ENCODE data around the gene CYP20A1.
A peak's percentile ranks its signal among the peaks of the same experiment; 100 is the strongest.
"Not testable (repeated sequence)": the region's sequence is repeated elsewhere in the genome, so short reads cannot be mapped to it uniquely, and the experiment has no call there.

The CYP20A1 gene

DNA sequence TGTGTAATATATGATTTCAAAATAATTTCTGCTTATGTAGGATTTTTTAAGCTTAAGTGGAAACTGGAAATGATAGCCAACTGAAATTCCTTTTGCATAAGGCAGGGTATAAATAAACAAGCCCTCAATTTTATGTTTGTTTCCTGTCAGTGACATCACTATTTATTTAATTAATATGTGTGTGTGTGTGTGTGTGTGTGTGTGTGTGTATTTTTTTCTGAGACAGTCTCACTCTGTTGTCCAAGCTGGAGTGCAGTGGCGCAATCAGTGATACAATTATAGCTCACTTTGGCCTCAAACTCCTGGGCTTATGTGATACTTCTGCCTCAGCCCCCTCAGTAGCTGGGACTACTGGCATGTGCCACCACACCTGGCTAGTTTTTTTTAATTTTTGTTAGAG is 29.3 kb upstream of the CYP20A1 start:
- Histone ChIP-seq H3K4me3 (replicated peaks; ENCODE audit: insufficient read depth, low read length) (no peak overlapping the region), H3K27ac (replicated peaks) (no peak overlapping the region), H3K27me3 (ENCODE audit: insufficient read depth, poor library complexity, severe bottlenecking) (no peaks in the 10 kb centered on the region)
- DNase-seq (ENCODE audit: low read depth in 1 of 2, low spot score in 1 of 2) = no peak
- TF ChIP-seq, protein P1, sequence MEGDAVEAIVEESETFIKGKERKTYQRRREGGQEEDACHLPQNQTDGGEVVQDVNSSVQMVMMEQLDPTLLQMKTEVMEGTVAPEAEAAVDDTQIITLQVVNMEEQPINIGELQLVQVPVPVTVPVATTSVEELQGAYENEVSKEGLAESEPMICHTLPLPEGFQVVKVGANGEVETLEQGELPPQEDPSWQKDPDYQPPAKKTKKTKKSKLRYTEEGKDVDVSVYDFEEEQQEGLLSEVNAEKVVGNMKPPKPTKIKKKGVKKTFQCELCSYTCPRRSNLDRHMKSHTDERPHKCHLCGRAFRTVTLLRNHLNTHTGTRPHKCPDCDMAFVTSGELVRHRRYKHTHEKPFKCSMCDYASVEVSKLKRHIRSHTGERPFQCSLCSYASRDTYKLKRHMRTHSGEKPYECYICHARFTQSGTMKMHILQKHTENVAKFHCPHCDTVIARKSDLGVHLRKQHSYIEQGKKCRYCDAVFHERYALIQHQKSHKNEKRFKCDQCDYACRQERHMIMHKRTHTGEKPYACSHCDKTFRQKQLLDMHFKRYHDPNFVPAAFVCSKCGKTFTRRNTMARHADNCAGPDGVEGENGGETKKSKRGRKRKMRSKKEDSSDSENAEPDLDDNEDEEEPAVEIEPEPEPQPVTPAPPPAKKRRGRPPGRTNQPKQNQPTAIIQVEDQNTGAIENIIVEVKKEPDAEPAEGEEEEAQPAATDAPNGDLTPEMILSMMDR (IDR thresholded peaks at IDR 0.05; ENCODE audit: insufficient read depth, low read length) = no peak
- no peak for TF ChIP-seq POLR2AphosphoS5 (IDR thresholded peaks at IDR 0.05; ENCODE audit: low read depth)
- TF ChIP-seq SPI1 (IDR thresholded peaks at IDR 0.05; ENCODE audit: borderline replicate concordance, low read depth) = no peak
- TF ChIP-seq GABPA (IDR thresholded peaks at IDR 0.05; ENCODE audit: low read depth) = no peak

DNA sequence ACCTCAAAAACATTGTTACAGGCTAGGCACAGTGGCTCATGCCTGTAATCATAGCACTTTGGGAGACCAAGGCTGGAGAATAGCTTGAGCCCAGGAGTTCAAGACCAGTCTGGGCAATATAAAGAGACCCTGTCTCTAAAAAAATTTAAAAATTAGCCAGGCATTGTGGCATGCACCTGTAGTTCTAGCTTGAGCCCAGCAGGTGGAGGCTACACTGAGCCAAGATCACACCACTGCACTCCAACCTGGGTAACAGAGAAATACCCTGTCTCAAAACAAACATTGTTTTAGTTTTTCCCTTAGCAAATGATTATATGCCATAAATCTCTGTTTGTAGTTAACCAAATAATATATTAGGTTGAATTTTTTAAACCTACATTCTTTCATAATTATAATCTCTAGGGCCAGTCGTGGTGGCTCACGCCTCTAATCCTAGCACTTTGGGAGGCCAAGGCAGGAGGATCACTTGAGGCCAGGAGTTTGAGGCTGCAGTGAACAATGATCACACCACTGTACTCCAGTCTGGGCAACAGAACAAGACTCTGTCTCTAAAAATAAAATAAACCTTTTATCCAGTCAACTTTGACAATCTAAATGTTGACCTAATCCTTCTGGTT is 13.3 kb upstream of the CYP20A1 start:
- no peaks in the 10 kb centered on the region for H3K27me3 ChIP-seq (ENCODE audit: insufficient read depth, poor library complexity, severe bottlenecking)
- no peak overlapping the region for H3K27ac ChIP-seq (replicated peaks)
- no peak for TF ChIP-seq SPI1 (IDR thresholded peaks at IDR 0.05; ENCODE audit: borderline replicate concordance, low read depth)
- TF ChIP-seq, protein P1 (IDR thresholded peaks at IDR 0.05; ENCODE audit: insufficient read depth, low read length) = peak; percentile 39
- peak in 1 of 2 experiments; percentile 17 for DNase-seq (ENCODE audit: low read depth in 1 of 2, low spot score in 1 of 2)
- H3K4me3 ChIP-seq (replicated peaks; ENCODE audit: insufficient read depth, low read length) = no peak overlapping the region

DNA sequence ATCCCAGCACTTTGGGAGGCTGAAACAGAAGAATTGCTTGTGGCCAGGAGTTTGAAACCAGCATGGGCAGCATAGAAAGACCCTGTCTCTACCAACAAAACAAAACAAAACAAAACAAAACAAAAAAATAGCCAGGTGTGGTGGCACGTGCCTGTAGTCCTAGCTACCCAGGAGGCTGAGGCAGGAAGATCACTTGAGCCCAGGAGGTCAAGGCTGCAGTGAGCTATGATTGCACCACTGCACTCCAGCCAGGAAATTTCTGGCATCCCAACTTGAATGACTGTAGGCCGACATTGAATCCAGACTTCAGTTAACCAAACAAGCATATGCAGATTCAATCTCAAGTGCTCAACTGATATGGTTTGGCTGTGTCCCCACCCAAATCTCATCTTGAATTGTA is 9.1 kb upstream of the CYP20A1 start:
- H3K27me3 ChIP-seq (ENCODE audit: insufficient read depth, poor library complexity, severe bottlenecking); H3K4me3 ChIP-seq (replicated peaks; ENCODE audit: insufficient read depth, low read length); H3K27ac ChIP-seq (replicated peaks); DNase-seq (ENCODE audit: low read depth in 1 of 2, low spot score in 1 of 2): not testable (repeated sequence)

DNA sequence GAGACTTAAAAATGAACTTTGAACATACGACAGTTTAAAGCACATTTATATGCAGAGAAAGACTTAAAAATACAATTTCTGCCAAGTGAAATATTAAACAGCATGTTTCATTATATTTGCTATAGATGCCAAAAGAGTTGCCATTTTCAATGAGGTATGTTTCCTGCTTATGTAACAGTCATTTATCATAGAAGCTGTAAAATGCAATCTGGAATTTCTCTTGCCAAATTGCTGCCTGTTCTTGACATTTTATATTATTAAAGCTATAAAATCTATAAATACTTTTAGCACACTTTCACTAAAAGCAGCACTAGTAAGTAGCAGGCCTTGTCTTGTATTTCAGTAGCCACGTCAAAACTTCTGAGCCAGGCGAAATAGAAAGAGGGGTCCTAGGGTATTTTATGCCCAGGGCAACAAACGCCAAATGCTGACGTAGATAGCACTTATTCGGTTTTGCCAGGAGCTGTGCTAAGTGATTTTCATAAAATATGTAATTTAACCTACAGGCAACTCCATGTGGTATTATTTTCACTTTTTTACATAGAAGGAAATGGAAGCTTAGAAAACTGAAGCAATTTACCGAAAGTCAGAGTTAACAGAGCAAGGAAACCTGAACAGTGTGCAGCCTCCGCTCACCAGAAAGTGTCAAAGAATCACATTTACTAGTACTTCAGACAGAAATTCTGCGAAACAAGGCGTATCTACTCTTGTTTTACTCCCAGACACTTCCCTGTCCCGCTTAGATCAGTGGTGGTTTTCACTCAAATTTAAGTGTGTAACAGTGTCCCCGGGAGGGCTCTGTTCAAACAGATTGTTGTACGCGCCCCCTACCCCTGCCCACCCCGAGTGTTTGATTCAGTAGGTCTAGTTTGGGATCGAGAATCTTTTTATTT is 1.2 kb upstream of the CYP20A1 start:
- no peak for DNase-seq (ENCODE audit: low read depth in 1 of 2, low spot score in 1 of 2)
- Histone ChIP-seq H3K27me3 (ENCODE audit: insufficient read depth, poor library complexity, severe bottlenecking) (no peaks in the 10 kb centered on the region), H3K4me3 (replicated peaks; ENCODE audit: insufficient read depth, low read length) (no peak overlapping the region), H3K27ac (replicated peaks) (no peak overlapping the region)
- TF ChIP-seq, protein P1 (IDR thresholded peaks at IDR 0.05; ENCODE audit: insufficient read depth, low read length) = no peak

DNA sequence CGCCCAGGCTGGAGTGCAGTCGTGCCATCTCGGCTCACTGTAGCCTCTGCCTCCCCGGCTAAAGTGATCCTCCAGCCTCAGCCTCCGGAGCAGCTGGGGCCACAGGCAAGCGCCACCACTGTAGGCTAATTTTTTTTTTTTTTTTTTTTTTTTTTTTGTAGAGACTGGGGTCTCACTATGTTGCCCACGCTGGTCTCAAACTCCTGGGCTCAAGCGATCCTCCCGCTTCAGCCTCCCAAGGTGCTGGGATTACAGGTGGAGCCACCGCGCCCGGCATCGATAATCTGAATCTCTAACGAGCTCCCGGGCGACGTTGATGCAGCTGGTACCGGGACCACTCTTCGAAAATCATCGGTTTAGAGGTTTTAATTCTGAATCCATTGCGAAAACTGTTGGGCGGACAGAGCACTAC is 520 bp upstream of the CYP20A1 start:
- Histone ChIP-seq H3K27ac (replicated peaks) (peak overlapping the region; percentile 90), H3K27me3 (ENCODE audit: insufficient read depth, poor library complexity, severe bottlenecking) (no peaks in the 10 kb centered on the region), H3K4me3 (replicated peaks; ENCODE audit: insufficient read depth, low read length) (peak overlapping the region; percentile 58)
- TF ChIP-seq, protein P1 (IDR thresholded peaks at IDR 0.05; ENCODE audit: insufficient read depth, low read length) = no peak
- TF ChIP-seq POLR2AphosphoS5 (IDR thresholded peaks at IDR 0.05; ENCODE audit: low read depth) = no peak
- TF ChIP-seq SPI1 (IDR thresholded peaks at IDR 0.05; ENCODE audit: borderline replicate concordance, low read depth) = no peak
- TF ChIP-seq, protein P2, sequence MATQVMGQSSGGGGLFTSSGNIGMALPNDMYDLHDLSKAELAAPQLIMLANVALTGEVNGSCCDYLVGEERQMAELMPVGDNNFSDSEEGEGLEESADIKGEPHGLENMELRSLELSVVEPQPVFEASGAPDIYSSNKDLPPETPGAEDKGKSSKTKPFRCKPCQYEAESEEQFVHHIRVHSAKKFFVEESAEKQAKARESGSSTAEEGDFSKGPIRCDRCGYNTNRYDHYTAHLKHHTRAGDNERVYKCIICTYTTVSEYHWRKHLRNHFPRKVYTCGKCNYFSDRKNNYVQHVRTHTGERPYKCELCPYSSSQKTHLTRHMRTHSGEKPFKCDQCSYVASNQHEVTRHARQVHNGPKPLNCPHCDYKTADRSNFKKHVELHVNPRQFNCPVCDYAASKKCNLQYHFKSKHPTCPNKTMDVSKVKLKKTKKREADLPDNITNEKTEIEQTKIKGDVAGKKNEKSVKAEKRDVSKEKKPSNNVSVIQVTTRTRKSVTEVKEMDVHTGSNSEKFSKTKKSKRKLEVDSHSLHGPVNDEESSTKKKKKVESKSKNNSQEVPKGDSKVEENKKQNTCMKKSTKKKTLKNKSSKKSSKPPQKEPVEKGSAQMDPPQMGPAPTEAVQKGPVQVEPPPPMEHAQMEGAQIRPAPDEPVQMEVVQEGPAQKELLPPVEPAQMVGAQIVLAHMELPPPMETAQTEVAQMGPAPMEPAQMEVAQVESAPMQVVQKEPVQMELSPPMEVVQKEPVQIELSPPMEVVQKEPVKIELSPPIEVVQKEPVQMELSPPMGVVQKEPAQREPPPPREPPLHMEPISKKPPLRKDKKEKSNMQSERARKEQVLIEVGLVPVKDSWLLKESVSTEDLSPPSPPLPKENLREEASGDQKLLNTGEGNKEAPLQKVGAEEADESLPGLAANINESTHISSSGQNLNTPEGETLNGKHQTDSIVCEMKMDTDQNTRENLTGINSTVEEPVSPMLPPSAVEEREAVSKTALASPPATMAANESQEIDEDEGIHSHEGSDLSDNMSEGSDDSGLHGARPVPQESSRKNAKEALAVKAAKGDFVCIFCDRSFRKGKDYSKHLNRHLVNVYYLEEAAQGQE (IDR thresholded peaks at IDR 0.05; ENCODE audit: insufficient replicate concordance, low read depth) = no peak
- TF ChIP-seq GABPA (IDR thresholded peaks at IDR 0.05; ENCODE audit: low read depth) = no peak
- no peak for DNase-seq (ENCODE audit: low read depth in 1 of 2, low spot score in 1 of 2)

Data from HL-60 (cell line).